Suprapubic skin (tissue), 3 donors: Measurements from ENCODE around the gene NRP2.

Experiments
- CTCF ChIP-seq, 2 donors: fragments of 200-600 bp in 1 of 2; fragments of 450-650 bp in 1 of 2; sonication (generic) in 1 of 2; IDR thresholded peaks; one replicate each; pipeline ENCODE4 v1.5.1; 2016 to 2019; ENCODE audit warnings: antibody characterized with exemption in 2 of 2, mild to moderate bottlenecking in 1 of 2, moderate library complexity in 1 of 2
- POLR2A ChIP-seq, 2 donors: fragments of 450-650 bp; IDR thresholded peaks; one replicate each; pipeline ENCODE4 v1.6.1; 2017; ENCODE audit warnings: antibody characterized with exemption in 2 of 2, mild to moderate bottlenecking in 2 of 2, moderate library complexity in 2 of 2

GRCh38 chr2:205780645-205781044 lies 98.3 kb downstream of the NRP2 start:
- TF ChIP-seq CTCF (IDR thresholded peaks at IDR 0.05) (no peak), POLR2A (IDR thresholded peaks at IDR 0.05) (no peak)
